Pons (tissue), 1 donor: ENCODE measurements around the gene HSD17B11.
"Not testable (repeated sequence)": the region's sequence is repeated elsewhere in the genome, so short reads cannot be mapped to it uniquely, and the experiment has no call there.

Experiments
- DNase-seq: peaks from one replicate; pipeline ENCODE4 v3.0.0-alpha.2; 2016; ENCODE audit warnings: low spot score

Gene HSD17B11

DNA sequence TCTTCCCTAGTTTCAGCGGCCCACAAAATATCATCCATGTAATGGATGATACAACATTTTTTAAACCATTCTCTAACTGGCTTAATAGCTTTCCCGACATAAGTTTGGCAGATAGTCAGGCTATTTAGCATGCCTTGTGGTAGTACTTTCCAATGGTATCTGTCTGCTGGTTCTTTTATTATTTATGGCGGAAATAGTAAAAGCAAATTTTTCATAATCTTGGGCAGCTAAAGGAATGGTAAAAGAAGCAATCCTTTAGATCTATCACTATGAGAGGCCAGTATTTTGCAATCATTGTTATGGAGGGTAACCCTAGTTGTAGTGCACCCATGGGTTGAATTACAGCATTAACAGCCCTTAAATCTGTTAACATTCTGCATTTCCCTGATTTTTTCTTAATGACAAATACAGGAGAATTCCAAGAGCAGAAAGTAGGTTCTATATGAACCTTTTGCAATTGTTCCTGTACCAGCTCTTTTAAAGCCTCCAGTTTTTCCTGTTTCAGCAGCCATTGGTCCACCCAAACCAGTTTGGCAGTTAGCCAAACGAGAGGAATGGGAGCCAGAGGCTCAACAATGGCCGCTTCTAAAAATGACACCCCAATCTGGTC lies 14.3 kb upstream of the HSD17B11 start:
- DNase-seq: no peak

DNA sequence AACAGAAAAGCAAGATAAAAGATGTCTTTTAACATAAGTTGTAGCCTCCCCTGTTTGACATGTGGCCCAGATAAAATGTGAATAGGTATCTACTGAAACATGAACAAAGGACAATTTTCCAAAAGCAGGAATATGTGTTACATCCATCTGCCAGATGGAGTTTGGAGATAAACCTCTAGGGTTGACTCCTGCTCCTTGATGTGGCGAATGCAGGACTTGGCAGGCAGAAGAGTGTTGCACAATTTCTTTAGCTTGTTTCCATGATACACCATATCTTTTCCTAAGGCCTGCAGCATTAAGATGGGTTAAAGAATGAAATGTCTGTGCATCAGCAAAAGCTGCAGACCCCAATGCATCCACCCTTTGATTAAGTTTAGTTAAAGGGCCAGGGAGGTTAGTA lies 12.7 kb upstream of the HSD17B11 start:
- DNase-seq: not testable (repeated sequence)

DNA sequence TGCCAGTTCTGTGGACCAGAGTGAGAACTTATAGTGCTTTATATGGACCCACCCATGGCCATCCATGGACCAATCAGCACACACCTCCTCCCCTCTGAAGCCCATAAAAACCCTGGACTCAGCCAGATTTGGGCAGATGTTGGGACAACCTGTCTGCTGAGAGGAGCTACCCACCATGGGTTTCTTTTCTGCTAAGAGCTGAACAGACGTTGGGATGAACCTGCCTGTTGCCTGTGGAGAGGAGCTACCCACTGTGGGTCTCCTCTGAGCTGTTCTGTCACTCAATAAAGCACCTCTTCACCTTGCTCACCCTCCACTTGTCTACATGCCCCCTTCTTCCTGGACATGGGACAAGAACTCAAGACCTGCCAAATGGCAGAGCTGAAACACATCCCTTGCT lies 9.0 kb upstream of the HSD17B11 start:
- no peak for DNase-seq

DNA sequence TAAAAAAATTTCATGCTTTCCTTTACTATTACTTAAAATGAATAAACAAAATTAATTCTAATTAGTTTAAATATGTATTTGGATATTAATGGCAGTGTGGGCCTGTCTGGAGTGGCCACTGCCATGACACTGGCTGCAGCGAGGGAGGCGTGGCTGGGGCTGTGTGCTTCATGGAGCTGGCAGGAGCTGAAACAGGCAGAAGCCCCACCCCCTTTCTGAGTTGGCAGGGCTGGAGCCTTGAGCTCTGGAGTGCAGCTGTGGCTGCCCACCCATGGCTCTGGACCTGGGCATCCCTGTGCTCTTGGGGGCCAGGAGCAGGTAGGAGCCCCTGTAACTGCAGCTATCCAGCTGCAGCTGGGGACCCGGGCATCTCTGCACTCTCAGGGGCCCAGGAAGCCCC lies 8.2 kb upstream of the HSD17B11 start:
- DNase-seq: no peak

DNA sequence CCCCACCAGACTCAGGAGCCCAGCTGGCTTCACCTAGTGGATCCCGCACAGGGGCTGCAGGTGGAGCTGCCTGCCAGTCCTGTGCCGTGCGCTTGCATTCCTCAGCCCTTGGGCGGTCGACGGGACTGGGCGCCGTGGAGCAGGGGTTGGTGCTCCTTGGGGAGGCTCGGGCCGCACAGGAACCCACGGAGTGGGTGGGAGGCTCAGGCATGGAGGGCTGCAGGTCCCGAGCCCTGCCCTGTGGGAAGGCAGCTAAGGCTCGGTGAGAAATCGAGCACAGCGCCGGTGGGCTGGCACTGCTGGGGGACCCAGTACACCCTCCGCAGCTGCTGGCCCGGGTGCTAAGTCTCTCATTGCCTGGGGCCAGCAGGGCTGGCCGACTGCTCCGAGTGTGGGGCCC lies 4.9 kb upstream of the HSD17B11 start:
- not testable (repeated sequence) for DNase-seq

GRCh38 chr4:87395073-87395472 lies 4.1 kb upstream of the HSD17B11 start:
- not testable (repeated sequence) for DNase-seq

- peak; percentile 17 for DNase-seq
Measured at GRCh38 chr4:87392183-87392582, 1.2 kb upstream of the HSD17B11 start.

- no peak for DNase-seq
Measured at GRCh38 chr4:87391576-87392054, 627 bp upstream of the HSD17B11 start.

- DNase-seq: no peak
Measured at GRCh38 chr4:87390551-87390890, 467 bp downstream of the HSD17B11 start.

- DNase-seq: not testable (repeated sequence)
Measured at GRCh38 chr4:87390055-87390454, 933 bp downstream of the HSD17B11 start.

DNA sequence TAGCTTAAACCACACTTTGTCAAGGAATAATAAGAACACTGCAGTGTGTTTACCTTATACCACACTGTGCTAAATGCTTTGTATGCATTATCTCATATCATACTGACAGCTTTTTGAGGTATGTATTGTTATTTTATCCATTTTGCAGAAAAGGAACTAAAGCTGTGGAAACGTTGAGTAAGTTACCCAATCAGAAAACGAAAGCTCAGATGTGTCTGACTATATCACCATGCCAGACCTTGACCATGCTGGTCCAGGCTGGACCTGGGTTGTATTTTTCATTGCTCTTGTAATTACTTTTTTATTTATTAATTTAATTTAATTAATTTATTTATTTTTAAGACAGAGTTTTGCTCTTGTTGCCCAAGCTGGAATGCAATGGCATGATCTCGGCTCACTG lies 2.1 kb downstream of the HSD17B11 start:
- no peak for DNase-seq

DNA sequence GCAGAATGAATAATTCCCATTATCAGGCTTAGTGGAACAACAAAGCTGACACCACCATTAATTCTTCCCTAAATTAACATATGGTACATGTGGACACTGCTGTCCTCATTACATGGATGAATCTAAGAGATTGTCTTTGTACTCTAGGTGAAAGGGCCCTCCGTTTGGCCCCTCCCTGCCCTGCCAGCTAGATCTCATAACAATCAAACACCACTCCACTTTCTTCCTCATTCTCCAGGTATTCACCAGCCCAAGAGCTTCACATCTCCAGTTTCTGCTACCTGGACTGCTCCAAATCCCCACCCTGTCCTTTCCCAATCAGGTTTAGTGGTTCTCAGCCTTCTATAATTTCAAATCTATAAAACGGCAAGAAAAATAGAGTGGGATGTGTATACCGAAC lies 3.8 kb downstream of the HSD17B11 start:
- no peak for DNase-seq

DNA sequence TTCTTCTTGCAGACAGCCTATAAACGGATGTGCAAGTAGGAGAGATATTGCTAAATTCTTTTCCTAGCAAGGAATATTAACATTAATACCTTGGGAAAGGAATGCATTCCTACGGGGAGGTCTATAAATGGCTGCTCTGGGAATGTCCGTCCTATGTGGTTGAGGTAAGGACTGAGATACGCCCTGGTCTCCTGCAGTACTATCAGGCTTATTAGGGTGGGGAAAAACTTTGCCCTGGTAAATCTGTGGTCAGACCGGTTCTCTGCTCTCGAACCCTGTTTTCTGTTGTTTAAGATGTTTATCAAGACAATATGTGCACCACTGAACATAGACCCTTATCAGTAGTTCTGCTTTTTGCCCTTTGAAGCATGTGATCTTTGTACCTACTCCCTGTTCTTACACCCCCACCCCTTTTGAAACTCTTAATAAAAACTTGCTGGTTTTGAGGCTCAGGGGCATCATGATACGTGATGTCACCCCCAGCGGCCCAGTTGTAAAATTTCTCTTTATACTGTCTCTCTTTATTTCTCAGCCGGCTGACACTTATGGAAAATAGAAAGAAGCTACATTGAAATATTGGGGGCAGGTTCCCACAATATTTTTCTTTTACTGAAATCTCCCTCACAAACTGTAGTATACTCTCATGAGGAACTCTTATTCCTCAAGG lies 6.4 kb downstream of the HSD17B11 start:
- DNase-seq: not testable (repeated sequence)

DNA sequence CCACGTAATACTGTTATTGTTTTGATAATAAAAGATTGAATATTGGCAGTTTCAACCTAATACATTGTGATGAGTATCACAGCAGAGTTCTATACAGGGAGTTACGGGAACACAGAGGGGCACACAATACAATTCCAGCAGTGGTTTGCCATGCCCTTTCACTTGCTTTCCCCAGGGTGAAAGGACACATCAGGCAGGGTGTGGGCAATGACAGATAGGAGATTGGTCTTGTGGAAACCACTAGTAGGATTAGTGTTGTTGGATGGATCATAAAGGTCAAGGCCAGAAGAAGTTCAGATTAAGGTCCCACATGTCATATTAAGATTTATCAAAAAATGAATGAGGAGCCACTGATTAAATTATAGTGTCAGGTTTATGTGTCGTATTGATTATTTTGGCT lies 8.1 kb downstream of the HSD17B11 start:
- no peak for DNase-seq

DNA sequence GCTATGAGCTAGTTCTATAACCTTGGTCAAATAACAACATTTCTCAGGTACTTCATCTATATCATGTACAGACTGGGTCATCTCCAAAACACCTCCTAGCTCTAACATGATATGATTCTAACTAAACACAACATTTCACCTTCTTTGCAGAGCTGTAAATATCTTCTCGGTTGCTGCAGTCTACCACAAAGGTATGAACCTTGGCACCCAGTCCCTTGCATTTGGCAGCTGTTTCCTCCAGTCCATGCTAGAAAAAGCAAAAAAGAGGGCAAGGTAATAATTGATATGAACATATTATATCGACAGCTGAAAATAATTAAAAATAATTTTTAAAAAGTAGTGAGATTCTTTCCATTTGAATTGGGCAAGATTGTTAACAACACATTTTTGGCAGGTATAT lies 8.9 kb downstream of the HSD17B11 start:
- no peak for DNase-seq

DNA sequence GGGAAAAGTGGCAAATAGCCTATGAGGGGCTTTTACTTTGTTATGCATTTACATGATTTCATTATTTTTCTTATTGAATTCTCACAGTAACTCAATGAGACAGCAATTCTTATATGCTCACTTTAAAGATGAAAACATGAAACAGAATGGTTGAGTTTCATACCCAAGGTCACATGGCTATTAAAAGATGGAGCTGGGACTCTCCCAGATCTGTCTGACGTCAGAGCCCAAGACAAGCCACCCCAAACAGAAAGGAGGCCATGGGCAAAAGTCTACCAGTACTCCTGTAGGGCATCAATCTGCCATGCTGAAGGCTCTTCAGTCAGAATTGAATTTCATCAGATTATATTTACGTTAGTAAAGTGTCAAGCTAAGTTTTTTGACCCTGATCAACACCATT lies 13.2 kb downstream of the HSD17B11 start:
- no peak for DNase-seq

GRCh38 chr4:87375719-87376291 lies 15.2 kb downstream of the HSD17B11 start:
- DNase-seq: peak; percentile 81

GRCh38 chr4:87370068-87370467 lies 20.9 kb downstream of the HSD17B11 start:
- DNase-seq: no peak

DNA sequence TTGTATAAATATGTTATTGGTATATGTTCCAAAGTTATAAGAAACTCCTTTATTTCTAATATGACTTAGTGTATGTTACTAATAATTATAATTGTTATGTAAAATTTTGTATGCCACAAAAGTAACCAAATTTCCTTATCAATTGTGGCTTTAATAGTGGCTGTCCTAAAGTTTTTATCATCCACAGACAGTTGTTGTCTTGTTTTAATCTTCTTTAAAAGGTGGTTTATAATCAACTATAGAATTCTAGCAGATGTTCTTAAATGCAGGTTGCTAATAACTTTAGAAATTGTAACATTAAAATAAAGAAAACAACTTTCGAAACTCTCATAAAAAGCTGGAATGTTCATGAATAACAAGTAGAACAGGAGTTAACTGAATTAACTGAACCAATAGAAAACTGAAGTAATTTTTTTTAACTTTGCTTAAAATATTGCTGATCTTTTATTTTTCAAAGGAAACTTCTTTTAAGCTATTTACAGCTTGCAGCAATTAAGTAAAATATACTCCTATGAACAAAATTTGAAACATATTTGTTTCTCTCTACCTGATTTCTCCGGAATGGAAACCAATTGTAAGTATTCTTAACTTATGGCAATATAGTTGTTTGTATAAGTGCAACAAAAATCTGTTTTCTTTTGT lies 24.3 kb downstream of the HSD17B11 start:
- DNase-seq: no peak

GRCh38 chr4:87365348-87365747 lies 25.6 kb downstream of the HSD17B11 start:
- no peak for DNase-seq

DNA sequence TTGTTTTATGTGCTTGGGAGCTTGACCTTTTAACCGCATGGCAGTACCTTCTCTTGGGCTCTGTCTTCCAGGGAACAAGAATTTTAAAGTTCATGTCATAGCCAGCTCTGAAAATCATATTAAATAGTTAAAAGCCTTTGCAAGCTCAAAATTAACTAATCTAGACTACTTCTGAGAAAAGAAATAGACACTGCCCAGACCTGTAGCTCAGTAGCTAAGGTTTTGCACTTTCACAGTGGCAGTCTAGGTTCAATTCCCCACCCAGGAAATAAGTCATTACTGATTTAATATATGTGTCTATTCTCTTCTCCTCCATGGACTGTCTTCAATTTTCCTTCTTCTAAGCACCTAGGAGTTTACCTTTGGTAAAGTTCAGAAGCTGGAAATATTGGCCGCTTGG lies 27.4 kb downstream of the HSD17B11 start:
- no peak for DNase-seq

GRCh38 chr4:87360338-87360935 lies 30.6 kb downstream of the HSD17B11 start:
- DNase-seq: no peak

DNA sequence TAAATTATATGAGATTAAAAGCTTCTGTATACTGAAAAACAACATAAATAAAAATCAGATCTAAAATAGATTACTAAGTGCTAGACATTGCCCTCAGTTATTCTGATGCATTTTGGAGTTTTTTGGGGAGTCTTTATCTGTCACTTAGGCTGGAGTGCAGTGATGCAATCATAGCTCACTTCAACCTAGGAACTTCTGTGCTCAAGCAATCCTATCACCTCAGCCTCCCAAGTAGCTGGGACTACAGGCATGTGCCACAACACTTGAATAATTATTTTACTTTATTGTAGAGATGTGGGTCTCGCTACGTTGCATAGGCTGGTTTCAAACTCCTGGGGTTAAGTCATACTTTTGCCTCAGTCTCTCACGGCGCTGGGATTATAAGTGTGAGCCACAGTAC lies 31.7 kb downstream of the HSD17B11 start:
- DNase-seq: no peak
